Upper lobe of left lung (tissue), 4 donors: Measurements from ENCODE around the gene SEL1L2.

Experiments
- CTCF ChIP-seq, 6 experiments: fragments of 450-650 bp in 4 of 6; fragments of 200-600 bp in 2 of 6; sonication (generic) in 2 of 6; IDR thresholded peaks; one replicate each; pipeline ENCODE4 v1.5.1; 2016 to 2019; ENCODE audit warnings: antibody characterized with exemption in 6 of 6
- EP300 ChIP-seq, 4 donors: sonication (generic); formaldehyde crosslinking; IDR thresholded peaks; one replicate each; pipeline ENCODE4 v1.5.1; 2017; ENCODE audit warnings: antibody characterized with exemption in 4 of 4, control low read depth in 2 of 4
- POLR2A ChIP-seq, 4 donors: fragments of 450-650 bp; IDR thresholded peaks; one replicate each; pipeline ENCODE4 v1.5.1; 2016 to 2017; ENCODE audit warnings: antibody characterized with exemption in 4 of 4, mild to moderate bottlenecking in 2 of 4

GRCh38 chr20:13991311-13991710 is 897 bp upstream of the SEL1L2 start:
- TF ChIP-seq EP300 (IDR thresholded peaks at IDR 0.05) (no peak), CTCF (IDR thresholded peaks at IDR 0.05) (no peak), POLR2A (IDR thresholded peaks at IDR 0.05) (no peak)
